ENCODE measurements around the gene NRXN3. TPM values are rescaled to one million over a fixed set of nuclear protein-coding genes. Genes with fewer than 3 reads are reported as not detected.

Gene NRXN3
- total and polyA plus RNA-seq, 2 of the 13 experiments (the other 11 are each of a cell fraction or from before 2014, with no cell fraction given): 0.03 TPM; not detected in 1

DNA sequence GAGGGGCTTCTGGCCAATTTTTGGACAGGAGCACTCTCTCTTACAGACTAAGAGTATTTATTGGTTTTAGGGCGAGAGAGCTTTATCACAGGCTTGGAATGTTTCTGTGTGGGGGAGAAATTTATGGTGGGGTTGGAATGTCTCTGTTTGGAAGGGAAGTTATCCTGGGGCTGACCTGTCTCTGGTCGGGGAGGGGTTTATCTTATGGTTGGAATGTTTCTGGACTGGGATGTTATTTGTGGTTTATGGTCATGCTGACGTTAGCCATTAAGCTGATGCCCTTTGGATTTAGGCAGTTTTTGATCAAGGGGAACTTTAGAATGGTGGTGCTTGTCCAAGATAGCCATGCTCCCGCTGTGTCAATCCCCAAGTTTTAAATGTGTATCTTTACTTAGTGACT, 1426.4 kb downstream of the NRXN3 start (continued):
- TF ChIP-seq ZFP41 (CRISPR knock-in tag; IDR thresholded peaks at IDR 0.05; ENCODE audit: borderline replicate concordance) (no peak), NFE2 (CRISPR knock-in tag; IDR thresholded peaks at IDR 0.05) (no peak), STAT5B (CRISPR knock-in tag; IDR thresholded peaks at IDR 0.05) (no peak), ZNF577 (CRISPR knock-in tag; IDR thresholded peaks at IDR 0.05; ENCODE audit: borderline replicate concordance, low read depth) (no peak), ZNF34 (CRISPR knock-in tag; IDR thresholded peaks at IDR 0.05; ENCODE audit: borderline replicate concordance) (no peak), ZNF746 (CRISPR knock-in tag; IDR thresholded peaks at IDR 0.05) (no peak), ZNF207 (IDR thresholded peaks at IDR 0.05; ENCODE audit: borderline replicate concordance) (no peak)

DNA sequence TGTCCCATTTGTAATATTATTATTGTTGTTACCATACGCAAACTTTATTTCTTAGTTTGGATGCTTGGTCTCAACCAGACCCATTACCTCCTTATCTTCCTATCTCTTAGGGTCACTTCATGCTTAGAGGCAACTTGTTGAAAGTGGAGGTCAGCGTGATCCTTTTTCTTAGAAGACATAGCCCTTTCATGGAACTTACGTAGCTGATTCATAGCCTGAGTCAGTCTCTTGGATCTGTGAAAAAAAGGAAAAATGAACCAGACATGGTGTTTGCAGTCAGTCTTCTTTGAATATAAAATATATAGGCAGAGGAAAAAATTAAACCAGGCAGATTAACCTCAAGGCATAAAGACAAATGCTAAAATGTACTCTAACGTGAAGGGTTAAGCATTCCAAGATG, 1427.4 kb downstream of the NRXN3 start:
- Histone ChIP-seq H3K9me3 (ENCODE audit: low read length) (peaks cover 85% of the 10 kb centered on the region), H3K27ac (ENCODE audit: extremely low read length, insufficient read depth, low read length) (no peak overlapping the region), H3K4me2 (ENCODE audit: low read depth, low read length) (no peak overlapping the region), H3K4me1 (ENCODE audit: insufficient read depth, low read length) (no peaks in the 10 kb centered on the region), H3K36me3 (replicated peaks in 1 of 2; ENCODE audit: control insufficient read depth in 1 of 2, insufficient read depth in 2 of 2, low read length in 2 of 2) (no peaks in the 10 kb centered on the region), H2AFZ (ENCODE audit: low read length) (no peak overlapping the region), H3K4me3 (replicated peaks in 1 of 3; ENCODE audit: insufficient read depth in 1 of 3, low read depth in 2 of 3, low read length in 3 of 3) (no peak overlapping the region), H3K79me2 (ENCODE audit: insufficient read depth, low read length) (no peaks in the 10 kb centered on the region), H3K9ac (ENCODE audit: insufficient read depth, low read depth, low read length) (no peak overlapping the region), H4K20me1 (ENCODE audit: insufficient read depth, low read length) (no peaks in the 10 kb centered on the region), H3K27me3 (ENCODE audit: control insufficient read depth in 1 of 2, insufficient read depth in 2 of 2, low read length in 2 of 2) (no peaks in the 10 kb centered on the region)
- ChIA-PET POLR2A (no interaction called here), CTCF (ENCODE audit: low intra/inter-chr PET ratio, low total read pairs) (no interaction called here)
- intact Hi-C loops (cut with micrococcal nuclease; ENCODE audit: unreplicated experiment) (no loop called here), in situ Hi-C loops (cut with HindIII; ENCODE audit: extremely low pct_ligation_motif_present, low pct_unique_long_range_greater_than_20kb) (loop anchor here (25.0 kb wide), 1 partner anchor 90 kb away; no protein-coding TSS in a partner anchor)
- FAIRE-seq: no peak
- no TSS peak for BruUV-seq (replicated peaks)
- ATAC-seq: no peak
- no peak for DNase-seq (ENCODE audit: low spot score)
- 68% methylated on average over 4 of the region's 4 CpGs for WGBS (ENCODE audit: low lambda C conversion rate)
- TF ChIP-seq SCMH1 (CRISPR knock-in tag; IDR thresholded peaks at IDR 0.05; ENCODE audit: borderline replicate concordance) (no peak), SYNCRIP (IDR thresholded peaks at IDR 0.05; ENCODE audit: insufficient read depth, low read depth, low read length) (no peak), ZNF567 (CRISPR knock-in tag; IDR thresholded peaks at IDR 0.05; ENCODE audit: borderline replicate concordance) (no peak), ZBTB1 (CRISPR knock-in tag; IDR thresholded peaks at IDR 0.05; ENCODE audit: borderline replicate concordance) (no peak), MAFF (IDR thresholded peaks at IDR 0.05; ENCODE audit: low read depth, low read length) (no peak), ZNF780A (CRISPR knock-in tag; IDR thresholded peaks at IDR 0.05) (no peak), ZNF781 (CRISPR knock-in tag; IDR thresholded peaks at IDR 0.05; ENCODE audit: borderline replicate concordance, not compliant biosample characterization) (no peak), ZMYM4 (CRISPR knock-in tag; IDR thresholded peaks at IDR 0.05) (no peak), FOXM1 (CRISPR knock-in tag; IDR thresholded peaks at IDR 0.05) (no peak)
- TF ChIP-seq, protein P1, sequence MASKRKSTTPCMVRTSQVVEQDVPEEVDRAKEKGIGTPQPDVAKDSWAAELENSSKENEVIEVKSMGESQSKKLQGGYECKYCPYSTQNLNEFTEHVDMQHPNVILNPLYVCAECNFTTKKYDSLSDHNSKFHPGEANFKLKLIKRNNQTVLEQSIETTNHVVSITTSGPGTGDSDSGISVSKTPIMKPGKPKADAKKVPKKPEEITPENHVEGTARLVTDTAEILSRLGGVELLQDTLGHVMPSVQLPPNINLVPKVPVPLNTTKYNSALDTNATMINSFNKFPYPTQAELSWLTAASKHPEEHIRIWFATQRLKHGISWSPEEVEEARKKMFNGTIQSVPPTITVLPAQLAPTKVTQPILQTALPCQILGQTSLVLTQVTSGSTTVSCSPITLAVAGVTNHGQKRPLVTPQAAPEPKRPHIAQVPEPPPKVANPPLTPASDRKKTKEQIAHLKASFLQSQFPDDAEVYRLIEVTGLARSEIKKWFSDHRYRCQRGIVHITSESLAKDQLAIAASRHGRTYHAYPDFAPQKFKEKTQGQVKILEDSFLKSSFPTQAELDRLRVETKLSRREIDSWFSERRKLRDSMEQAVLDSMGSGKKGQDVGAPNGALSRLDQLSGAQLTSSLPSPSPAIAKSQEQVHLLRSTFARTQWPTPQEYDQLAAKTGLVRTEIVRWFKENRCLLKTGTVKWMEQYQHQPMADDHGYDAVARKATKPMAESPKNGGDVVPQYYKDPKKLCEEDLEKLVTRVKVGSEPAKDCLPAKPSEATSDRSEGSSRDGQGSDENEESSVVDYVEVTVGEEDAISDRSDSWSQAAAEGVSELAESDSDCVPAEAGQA (IDR thresholded peaks at IDR 0.05; ENCODE audit: low read depth): no peak
- TF ChIP-seq, protein P1 (CRISPR knock-in tag; IDR thresholded peaks at IDR 0.05; ENCODE audit: borderline replicate concordance): no peak
- TF ChIP-seq, protein P2, sequence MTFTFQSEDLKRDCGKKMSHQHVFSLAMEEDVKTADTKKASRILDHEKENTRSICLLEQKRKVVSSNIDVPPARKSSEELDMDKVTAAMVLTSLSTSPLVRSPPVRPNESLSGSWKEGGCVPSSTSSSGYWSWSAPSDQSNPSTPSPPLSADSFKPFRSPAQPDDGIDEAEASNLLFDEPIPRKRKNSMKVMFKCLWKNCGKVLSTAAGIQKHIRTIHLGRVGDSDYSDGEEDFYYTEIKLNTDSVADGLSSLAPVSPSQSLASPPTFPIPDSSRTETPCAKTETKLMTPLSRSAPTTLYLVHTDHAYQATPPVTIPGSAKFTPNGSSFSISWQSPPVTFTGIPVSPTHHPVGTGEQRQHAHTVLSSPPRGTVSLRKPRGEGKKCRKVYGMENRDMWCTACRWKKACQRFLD (CRISPR knock-in tag; IDR thresholded peaks at IDR 0.05; ENCODE audit: borderline replicate concordance): no peak

All from HepG2 (cell line).